Hepatocyte (in vitro differentiated cells): ENCODE data around the gene TBL2. TPM values are rescaled to one million over a fixed set of nuclear protein-coding genes. Genes with fewer than 3 reads are reported as not detected.

Source experiments
- DNase-seq: peaks from one replicate; pipeline ENCODE4 v3.0.0-alpha.2; 2016; ENCODE audit warnings: low spot score
- H2AFZ ChIP-seq: fragments of 200-600 bp; sonication (generic); 2 replicates; pipeline ENCODE4 v1.6.0; 2016; ENCODE audit warnings: antibody characterized with exemption, mild to moderate bottlenecking
- H3K27ac ChIP-seq: fragments of 200-600 bp; sonication (generic); 2 replicates; pipeline ENCODE4 v1.5.1; 2016; ENCODE audit warnings: mild to moderate bottlenecking
- H3K27me3 ChIP-seq: fragments of 200-600 bp; sonication (generic); 2 replicates; pipeline ENCODE4 v1.6.1; 2016
- H3K36me3 ChIP-seq: fragments of 200-600 bp; sonication (generic); replicated peaks from 2 replicates; pipeline ENCODE4 v1.5.1; 2016; ENCODE audit warnings: low read depth; ENCODE audit not compliant: insufficient read depth
- H3K4me1 ChIP-seq: fragments of 200-600 bp; sonication (generic); 2 replicates; pipeline ENCODE4 v1.5.1; 2016; ENCODE audit warnings: mild to moderate bottlenecking, moderate library complexity; ENCODE audit not compliant: insufficient read depth
- H3K4me2 ChIP-seq: fragments of 200-600 bp; sonication (generic); 2 replicates; pipeline ENCODE4 v1.6.0; 2016
- H3K4me3 ChIP-seq: fragments of 200-600 bp; sonication (generic); 2 replicates; pipeline ENCODE4 v1.5.1; 2016; ENCODE audit warnings: mild to moderate bottlenecking
- H3K79me2 ChIP-seq: fragments of 200-600 bp; sonication (generic); 2 replicates; pipeline ENCODE4 v1.6.0; 2017; ENCODE audit warnings: mild to moderate bottlenecking
- H3K9me2 ChIP-seq: fragments of 200-600 bp; sonication (generic); replicated peaks from 2 replicates; pipeline ENCODE4 v1.6.0; 2017; ENCODE audit warnings: mild to moderate bottlenecking; ENCODE audit not compliant: insufficient read depth
- H3K9me3 ChIP-seq: fragments of 200-600 bp; sonication (generic); 2 replicates; pipeline ENCODE4 v1.5.1; 2016; ENCODE audit warnings: low read depth, mild to moderate bottlenecking
- H4K20me1 ChIP-seq: fragments of 200-600 bp; sonication (generic); 2 replicates; pipeline ENCODE4 v1.6.0; 2016; ENCODE audit warnings: mild to moderate bottlenecking; ENCODE audit not compliant: insufficient read depth, poor library complexity, severe bottlenecking
- EZH2 ChIP-seq: fragments of 200-600 bp; sonication (generic); IDR thresholded peaks from 2 replicates; pipeline ENCODE4 v1.6.1; 2016; ENCODE audit warnings: antibody characterized with exemption, mild to moderate bottlenecking, borderline replicate concordance
- EZH2phosphoT487 ChIP-seq: fragments of 200-600 bp; sonication (generic); IDR thresholded peaks from one replicate; pipeline ENCODE4 v1.6.1; 2018; ENCODE audit warnings: antibody characterized with exemption, mild to moderate bottlenecking, low read depth, moderate library complexity; ENCODE audit not compliant: unreplicated experiment, severe bottlenecking
- WGBS: methylation state at CpG from one replicate; pipeline ENCODE4 v1.1.6; 2016; ENCODE audit warnings: low lambda C conversion rate; ENCODE audit errors: missing lambda C conversion rate; 5-methylcytosine and 5-hydroxymethylcytosine counted together
- polyA plus RNA-seq: library from polyadenylated mRNA; unstranded; fragments of >200 nt; fragmentation: Nextera tagmentation; extraction: Ambion mirVana; gene quantifications from 2 replicates; pipeline ENCODE4 v1.2.1, GENCODE V29; 2016
- total RNA-seq: library from RNA; depleted of rRNA; stranded (reverse); fragments of >200 nt; gene quantifications from 2 replicates; pipeline ENCODE4 v1.2.3, GENCODE V29; 2014
- TF ChIP-seq, protein P1 (sequence below): fragments of 200-600 bp; sonication (generic); IDR thresholded peaks from 2 replicates; pipeline ENCODE4 v1.5.1; 2016; ENCODE audit warnings: antibody characterized with exemption, mild to moderate bottlenecking; ENCODE audit not compliant: poor library complexity

Gene TBL2, protein sequence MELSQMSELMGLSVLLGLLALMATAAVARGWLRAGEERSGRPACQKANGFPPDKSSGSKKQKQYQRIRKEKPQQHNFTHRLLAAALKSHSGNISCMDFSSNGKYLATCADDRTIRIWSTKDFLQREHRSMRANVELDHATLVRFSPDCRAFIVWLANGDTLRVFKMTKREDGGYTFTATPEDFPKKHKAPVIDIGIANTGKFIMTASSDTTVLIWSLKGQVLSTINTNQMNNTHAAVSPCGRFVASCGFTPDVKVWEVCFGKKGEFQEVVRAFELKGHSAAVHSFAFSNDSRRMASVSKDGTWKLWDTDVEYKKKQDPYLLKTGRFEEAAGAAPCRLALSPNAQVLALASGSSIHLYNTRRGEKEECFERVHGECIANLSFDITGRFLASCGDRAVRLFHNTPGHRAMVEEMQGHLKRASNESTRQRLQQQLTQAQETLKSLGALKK
- total RNA-seq: 72.8 and 73.6 TPM in 2 replicates
- polyA plus RNA-seq: 55.5 and 62.1 TPM in 2 replicates

DNA sequence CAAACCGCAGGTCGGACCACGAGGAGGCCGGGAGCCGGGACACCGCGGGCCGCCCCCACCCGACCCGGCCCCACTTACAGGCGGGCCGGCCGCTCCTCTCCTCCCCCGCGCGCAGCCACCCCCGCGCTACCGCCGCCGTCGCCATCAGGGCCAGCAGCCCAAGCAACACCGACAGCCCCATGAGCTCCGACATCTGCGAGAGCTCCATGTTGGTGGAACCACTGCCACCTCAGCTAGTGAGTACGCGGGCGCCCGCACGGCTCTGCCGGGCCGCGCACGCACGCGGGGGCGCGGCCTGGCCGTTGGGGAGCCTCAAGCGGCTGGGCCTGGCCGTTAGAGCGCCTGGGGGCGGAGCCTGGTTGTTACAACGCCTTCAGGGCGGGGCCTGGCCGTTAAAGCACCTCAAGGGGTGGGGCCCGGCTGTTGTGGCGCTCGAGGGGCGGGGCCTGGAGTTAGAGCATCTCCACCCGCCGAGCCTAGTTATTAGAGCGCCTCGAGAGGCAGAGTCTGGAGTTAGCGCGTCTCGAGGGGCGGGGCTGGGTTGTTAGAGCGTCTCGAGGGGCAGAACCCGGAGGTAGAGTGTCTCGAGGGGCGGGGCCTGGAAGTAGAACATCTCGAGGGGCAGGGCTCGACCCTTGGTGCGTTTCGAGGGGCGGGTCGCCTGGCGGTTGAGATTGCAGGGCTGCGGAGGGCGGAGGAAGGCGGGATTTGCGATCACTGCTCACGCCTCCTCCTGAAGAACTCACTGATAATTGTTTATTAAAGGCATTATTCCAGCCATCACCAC, at the start of gene TBL2:
TBL2 (minus strand) TSS at position 238 of the 787 bp plus-strand sequence; CDS start at position 208, 30 bp downstream.
- Histone ChIP-seq H3K4me3 (peak within 1 kb of the TSS; percentile 69), H3K79me2 (peaks cover 36% of the 10 kb centered on the region), H3K9me3 (no peaks in the 10 kb centered on the region), H3K27ac (peak within 1 kb of the TSS; percentile 96), H3K4me2 (peak within 1 kb of the TSS; percentile 93), H3K27me3 (no peaks in the 10 kb centered on the region), H3K9me2 (no peaks in the 10 kb centered on the region), H3K4me1 (peaks cover 10% of the 10 kb centered on the region), H3K36me3 (no peaks in the 10 kb centered on the region), H2AFZ (peak within 1 kb of the TSS; percentile 54), H4K20me1 (peaks cover 14% of the 10 kb centered on the region)
- DNase-seq: peak; percentile 100
- WGBS: under 1% methylated on average over 30 of the region's 75 CpGs
- TF ChIP-seq, protein P1, sequence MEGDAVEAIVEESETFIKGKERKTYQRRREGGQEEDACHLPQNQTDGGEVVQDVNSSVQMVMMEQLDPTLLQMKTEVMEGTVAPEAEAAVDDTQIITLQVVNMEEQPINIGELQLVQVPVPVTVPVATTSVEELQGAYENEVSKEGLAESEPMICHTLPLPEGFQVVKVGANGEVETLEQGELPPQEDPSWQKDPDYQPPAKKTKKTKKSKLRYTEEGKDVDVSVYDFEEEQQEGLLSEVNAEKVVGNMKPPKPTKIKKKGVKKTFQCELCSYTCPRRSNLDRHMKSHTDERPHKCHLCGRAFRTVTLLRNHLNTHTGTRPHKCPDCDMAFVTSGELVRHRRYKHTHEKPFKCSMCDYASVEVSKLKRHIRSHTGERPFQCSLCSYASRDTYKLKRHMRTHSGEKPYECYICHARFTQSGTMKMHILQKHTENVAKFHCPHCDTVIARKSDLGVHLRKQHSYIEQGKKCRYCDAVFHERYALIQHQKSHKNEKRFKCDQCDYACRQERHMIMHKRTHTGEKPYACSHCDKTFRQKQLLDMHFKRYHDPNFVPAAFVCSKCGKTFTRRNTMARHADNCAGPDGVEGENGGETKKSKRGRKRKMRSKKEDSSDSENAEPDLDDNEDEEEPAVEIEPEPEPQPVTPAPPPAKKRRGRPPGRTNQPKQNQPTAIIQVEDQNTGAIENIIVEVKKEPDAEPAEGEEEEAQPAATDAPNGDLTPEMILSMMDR: no peak
- TF ChIP-seq EZH2: no peak
- TF ChIP-seq EZH2phosphoT487: no peak

DNA sequence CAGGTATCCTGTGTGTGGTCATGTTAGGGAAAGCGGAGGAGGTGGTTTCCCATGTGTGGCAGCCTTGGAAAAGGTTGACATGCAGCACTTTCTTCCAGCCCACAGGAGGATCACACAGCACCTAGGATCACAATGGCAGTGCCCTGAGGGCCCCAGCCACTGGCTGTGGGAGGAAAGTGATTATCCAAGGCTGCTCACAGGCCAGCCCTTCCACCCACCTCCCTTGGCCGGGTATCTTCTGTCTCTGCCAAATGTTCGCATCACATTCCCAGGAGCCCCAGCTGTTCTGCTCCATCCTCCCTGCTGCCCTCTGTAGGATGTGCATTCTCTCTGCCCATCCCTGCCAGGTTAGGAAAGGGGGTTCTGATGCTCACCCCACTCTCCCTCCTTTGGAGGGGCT, 48.4 kb upstream of the TBL2 start:
- Histone ChIP-seq H3K4me1 (peaks cover 4% of the 10 kb centered on the region), H3K27ac (no peak overlapping the region), H3K79me2 (no peaks in the 10 kb centered on the region), H4K20me1 (no peaks in the 10 kb centered on the region), H3K27me3 (peaks cover 47% of the 10 kb centered on the region), H3K9me3 (no peaks in the 10 kb centered on the region), H3K4me3 (no peak overlapping the region), H3K4me2 (no peak overlapping the region), H3K9me2 (no peaks in the 10 kb centered on the region), H2AFZ (no peak overlapping the region), H3K36me3 (no peaks in the 10 kb centered on the region)
- WGBS: 63% methylated on average over 3 of the region's 3 CpGs
- no peak for DNase-seq
- no peak for TF ChIP-seq EZH2
- TF ChIP-seq EZH2phosphoT487: no peak
- TF ChIP-seq, protein P1: no peak

DNA sequence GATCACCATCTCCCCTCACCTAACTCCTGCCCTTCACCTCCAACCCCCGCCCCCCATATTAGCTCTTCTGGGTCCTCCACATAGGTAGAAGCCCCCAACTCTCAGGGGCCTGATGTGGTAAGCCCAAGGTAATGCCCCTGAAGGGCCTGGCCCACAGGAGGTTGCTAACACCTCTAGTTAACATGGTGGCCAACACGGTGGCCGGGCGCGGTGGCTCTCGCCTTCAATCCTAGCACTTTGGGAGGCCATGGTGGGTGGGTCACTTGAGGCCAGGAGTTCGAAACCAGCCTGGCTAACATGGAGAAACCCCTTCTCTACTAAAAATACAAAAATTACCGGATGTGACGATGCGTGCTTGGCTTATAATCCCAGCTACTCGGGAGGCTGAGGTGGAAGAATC, 46.9 kb upstream of the TBL2 start:
- TF ChIP-seq EZH2phosphoT487 (no peak), EZH2 (no peak)
- TF ChIP-seq, protein P1: no peak
- Histone ChIP-seq H2AFZ (no peak overlapping the region), H3K4me1 (peaks cover 4% of the 10 kb centered on the region), H3K27me3 (peaks cover 47% of the 10 kb centered on the region), H3K9me3 (no peaks in the 10 kb centered on the region), H3K79me2 (no peaks in the 10 kb centered on the region), H3K36me3 (no peaks in the 10 kb centered on the region), H4K20me1 (no peaks in the 10 kb centered on the region), H3K4me2 (no peak overlapping the region), H3K4me3 (no peak overlapping the region), H3K27ac (no peak overlapping the region), H3K9me2 (no peaks in the 10 kb centered on the region)
- WGBS: 99% methylated on average over 11 of the region's 11 CpGs
- no peak for DNase-seq
